Activated naive CD8-positive, alpha-beta T cell treated with anti-CD3 and anti-CD28 coated beads, Interleukin-2, amount 50 U/mL, for 24 hours (primary cell): ENCODE measurements around the gene SLC26A9.

Source experiments
- ATAC-seq: fragments of 150-1000 bp; cut with Tn5 transposase; one replicate; pipeline ENCODE4 v1.10.0; 2021
- DNase-seq: peaks from one replicate; pipeline ENCODE4 v3.0.0; 2021
- H3K27ac Mint-ChIP-seq: one replicate; pipeline ENCODE4 v1.8.0; 2021; ENCODE audit warnings: mild to moderate bottlenecking, mixed read lengths
- H3K27me3 Mint-ChIP-seq: one replicate; pipeline ENCODE4 v1.8.0; 2021; ENCODE audit warnings: mixed read lengths
- H3K36me3 Mint-ChIP-seq: one replicate; pipeline ENCODE4 v1.8.0; 2021; ENCODE audit warnings: low read depth, mixed read lengths
- H3K4me1 Mint-ChIP-seq: one replicate; pipeline ENCODE4 v1.8.0; 2021; ENCODE audit warnings: mixed read lengths
- H3K4me3 Mint-ChIP-seq: one replicate; pipeline ENCODE4 v1.8.0; 2021; ENCODE audit warnings: mild to moderate bottlenecking, moderate library complexity, mixed read lengths
- H3K9me3 Mint-ChIP-seq: one replicate; pipeline ENCODE4 v1.8.0; 2021; ENCODE audit warnings: mixed read lengths

SLC26A9 gene

DNA sequence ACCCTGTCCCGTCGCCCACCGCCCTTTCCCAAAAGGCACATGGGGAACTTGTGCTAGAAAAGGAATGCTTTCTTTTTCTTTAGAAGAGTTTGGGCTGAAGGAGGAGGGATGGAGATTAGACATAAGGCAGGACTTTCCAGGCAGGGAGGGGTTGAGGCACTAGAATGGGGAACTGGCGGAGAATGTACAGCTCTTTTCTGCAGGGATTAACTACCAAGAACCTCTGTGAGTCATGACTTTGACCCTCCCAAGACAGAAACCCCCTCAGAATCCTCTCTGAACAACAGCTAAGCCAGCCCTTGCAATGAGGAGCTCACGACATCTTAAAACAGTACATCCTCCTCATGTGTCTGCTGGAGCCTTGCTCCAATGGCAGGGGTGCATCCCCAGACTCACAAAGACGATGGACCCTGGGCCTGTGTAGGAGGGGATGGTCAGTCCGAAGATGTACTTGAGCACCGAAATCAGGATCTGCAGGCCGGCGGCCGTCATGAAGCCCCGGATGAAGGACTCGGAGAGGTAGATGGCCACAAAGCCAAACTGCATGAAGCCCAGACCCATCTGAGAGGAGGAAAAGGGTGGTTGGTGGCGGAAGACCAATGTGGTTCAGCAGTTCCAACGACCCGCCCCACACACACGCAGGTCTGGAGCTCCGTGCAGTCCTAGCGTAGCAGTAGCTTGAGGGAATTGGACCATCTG is 13.6 kb downstream of the SLC26A9 start:
- no peak for ATAC-seq
- H3K4me1 Mint-ChIP-seq, result no peaks in the 10 kb centered on the region
- H3K4me3 Mint-ChIP-seq, result no peak overlapping the region
- no peaks in the 10 kb centered on the region for H3K36me3 Mint-ChIP-seq
- H3K27me3 Mint-ChIP-seq, result peaks cover 5% of the 10 kb centered on the region
- no peak overlapping the region for H3K27ac Mint-ChIP-seq
- H3K9me3 Mint-ChIP-seq, result no peaks in the 10 kb centered on the region
- DNase-seq, result no peak

DNA sequence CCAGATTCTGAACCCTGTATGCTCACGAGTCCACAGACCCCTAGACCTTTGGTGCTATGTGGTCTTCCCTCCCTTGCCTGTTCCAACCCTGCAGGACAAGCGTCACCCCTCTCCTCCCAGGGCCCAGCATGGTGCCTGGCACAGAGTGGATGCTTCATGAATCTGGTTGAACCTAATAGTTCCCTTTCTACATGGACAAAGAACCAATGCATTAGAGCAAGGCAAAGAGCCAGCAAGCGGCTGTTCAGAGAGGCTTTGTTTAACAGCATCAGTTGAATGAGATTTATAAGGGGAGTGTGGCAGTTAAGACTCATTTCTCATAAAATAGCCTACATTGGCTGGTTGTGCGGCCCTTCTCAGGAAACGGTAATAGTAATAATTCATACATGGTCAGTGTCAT is 14.9 kb downstream of the SLC26A9 start:
- ATAC-seq, result no peak
- Mint-ChIP-seq H3K4me3 (no peak overlapping the region), H3K36me3 (no peaks in the 10 kb centered on the region), H3K27me3 (peaks cover 4% of the 10 kb centered on the region), H3K27ac (no peak overlapping the region), H3K4me1 (no peaks in the 10 kb centered on the region), H3K9me3 (no peaks in the 10 kb centered on the region)
- no peak for DNase-seq

DNA sequence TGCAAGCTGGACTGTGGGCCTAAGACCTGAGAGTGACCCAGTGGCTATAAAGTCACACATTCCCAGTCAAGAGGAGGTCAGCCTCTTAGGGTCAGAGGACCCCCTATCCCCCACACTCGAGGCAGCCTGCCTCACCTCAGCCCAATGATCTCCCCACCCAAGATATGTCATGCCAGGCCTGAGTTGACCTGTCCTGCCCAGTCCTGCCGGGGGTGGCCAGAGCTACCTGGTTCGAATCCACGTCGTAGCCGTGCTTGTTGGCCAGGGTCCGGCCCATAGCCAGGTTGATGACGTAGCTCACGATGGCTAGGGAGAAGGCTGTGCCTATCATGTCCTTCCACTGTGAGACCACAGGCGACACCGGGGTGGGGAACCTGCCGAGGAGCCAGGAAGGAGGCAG is 15.6 kb downstream of the SLC26A9 start:
- no peaks in the 10 kb centered on the region for H3K9me3 Mint-ChIP-seq
- no peak overlapping the region for H3K27ac Mint-ChIP-seq
- no peak overlapping the region for H3K4me3 Mint-ChIP-seq
- no peaks in the 10 kb centered on the region for H3K4me1 Mint-ChIP-seq
- ATAC-seq (no peak), DNase-seq (no peak)
- H3K27me3 Mint-ChIP-seq, result peaks cover under 1% of the 10 kb centered on the region
- no peaks in the 10 kb centered on the region for H3K36me3 Mint-ChIP-seq

DNA sequence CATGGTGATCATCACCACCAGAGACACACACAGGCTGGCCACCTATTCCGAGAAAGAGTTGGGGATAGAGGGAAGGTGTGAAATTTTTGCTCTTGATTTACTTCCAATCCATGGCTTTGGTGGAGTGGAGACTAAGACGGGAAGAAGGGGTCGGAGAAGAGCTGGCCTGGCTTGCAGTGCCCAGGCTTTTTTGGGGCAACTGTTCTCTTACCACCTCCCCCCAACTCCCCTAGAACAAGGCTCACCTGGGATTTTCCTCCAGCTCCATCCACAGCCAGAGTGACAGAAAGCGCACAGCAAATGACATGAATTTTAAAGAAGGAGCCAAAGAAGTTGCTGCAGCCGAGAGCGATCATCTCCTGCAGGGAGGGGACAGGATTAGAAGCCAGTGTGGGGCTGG is 16.0 kb downstream of the SLC26A9 start:
- Mint-ChIP-seq H3K4me3 (no peak overlapping the region), H3K36me3 (no peaks in the 10 kb centered on the region), H3K27me3 (no peaks in the 10 kb centered on the region), H3K9me3 (no peaks in the 10 kb centered on the region), H3K27ac (no peak overlapping the region), H3K4me1 (no peaks in the 10 kb centered on the region)
- DNase-seq (no peak), ATAC-seq (no peak)

DNA sequence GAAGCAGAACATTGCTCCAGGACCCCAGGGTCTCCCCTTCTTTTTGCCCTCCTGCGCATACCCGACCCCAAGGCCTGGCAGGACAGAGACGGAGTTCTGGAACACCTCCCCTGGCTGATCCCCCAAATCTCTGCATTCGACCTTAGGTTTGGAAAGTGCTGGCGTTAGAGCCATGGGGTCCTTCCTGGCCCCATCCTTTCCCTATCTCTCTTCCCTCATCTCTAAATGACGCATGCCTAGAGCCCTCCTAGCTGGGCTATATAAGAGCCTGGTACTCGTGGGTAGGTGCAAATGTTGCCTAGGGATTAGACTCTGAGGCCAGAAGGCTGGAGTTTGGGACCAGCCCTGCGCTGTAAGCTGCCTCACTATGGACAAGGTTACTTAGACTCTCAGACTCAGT is 16.6 kb downstream of the SLC26A9 start:
- ATAC-seq (no peak), DNase-seq (no peak)
- no peak overlapping the region for H3K27ac Mint-ChIP-seq
- no peaks in the 10 kb centered on the region for H3K27me3 Mint-ChIP-seq
- H3K36me3 Mint-ChIP-seq, result no peaks in the 10 kb centered on the region
- no peak overlapping the region for H3K4me3 Mint-ChIP-seq
- no peaks in the 10 kb centered on the region for H3K4me1 Mint-ChIP-seq
- H3K9me3 Mint-ChIP-seq, result no peaks in the 10 kb centered on the region

DNA sequence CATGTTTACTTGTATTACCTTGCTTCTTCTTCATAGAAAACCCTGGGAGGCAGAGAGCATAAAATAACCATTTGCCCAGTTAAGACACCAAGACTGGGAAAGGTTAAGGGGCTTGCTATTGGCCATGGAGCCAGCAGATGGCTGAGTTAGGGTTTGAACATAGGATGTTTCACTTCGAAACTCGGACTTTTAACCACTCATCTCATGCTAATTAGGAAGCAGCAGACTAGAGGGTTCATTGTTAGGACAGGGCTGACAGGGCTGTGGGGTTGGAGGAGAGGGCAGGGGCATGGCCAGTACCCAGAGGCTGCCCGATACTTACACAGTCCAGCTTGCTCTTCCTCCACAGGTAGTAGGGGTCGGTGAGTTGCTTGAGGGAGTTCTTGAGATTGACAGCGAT is 17.0 kb downstream of the SLC26A9 start:
- ATAC-seq (no peak), DNase-seq (no peak)
- H3K4me3 Mint-ChIP-seq, result no peak overlapping the region
- H3K9me3 Mint-ChIP-seq, result no peaks in the 10 kb centered on the region
- H3K27me3 Mint-ChIP-seq, result no peaks in the 10 kb centered on the region
- H3K36me3 Mint-ChIP-seq, result no peaks in the 10 kb centered on the region
- no peaks in the 10 kb centered on the region for H3K4me1 Mint-ChIP-seq
- no peak overlapping the region for H3K27ac Mint-ChIP-seq

DNA sequence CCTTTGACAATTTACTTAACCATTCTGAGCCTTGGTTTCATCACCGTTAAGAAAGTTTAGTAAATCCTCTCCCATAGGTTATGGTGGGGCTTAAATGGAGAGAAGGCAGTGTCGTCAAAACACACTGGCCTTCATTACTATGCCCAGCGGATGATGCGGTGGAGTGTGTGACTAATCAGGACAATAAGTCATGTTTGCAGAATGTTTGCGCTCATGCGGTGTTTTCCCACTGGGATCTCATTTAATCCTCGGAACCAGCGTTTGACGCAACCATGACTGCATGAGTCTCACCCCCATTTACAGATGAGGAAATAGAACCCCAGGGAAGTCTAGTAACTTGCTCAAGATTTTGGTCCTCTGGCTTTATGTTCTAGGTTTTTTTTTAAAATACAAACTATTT is 17.5 kb downstream of the SLC26A9 start:
- Mint-ChIP-seq H3K27ac (no peak overlapping the region), H3K36me3 (no peaks in the 10 kb centered on the region), H3K4me3 (no peak overlapping the region), H3K9me3 (no peaks in the 10 kb centered on the region), H3K27me3 (no peaks in the 10 kb centered on the region), H3K4me1 (no peaks in the 10 kb centered on the region)
- DNase-seq (no peak), ATAC-seq (no peak)

DNA sequence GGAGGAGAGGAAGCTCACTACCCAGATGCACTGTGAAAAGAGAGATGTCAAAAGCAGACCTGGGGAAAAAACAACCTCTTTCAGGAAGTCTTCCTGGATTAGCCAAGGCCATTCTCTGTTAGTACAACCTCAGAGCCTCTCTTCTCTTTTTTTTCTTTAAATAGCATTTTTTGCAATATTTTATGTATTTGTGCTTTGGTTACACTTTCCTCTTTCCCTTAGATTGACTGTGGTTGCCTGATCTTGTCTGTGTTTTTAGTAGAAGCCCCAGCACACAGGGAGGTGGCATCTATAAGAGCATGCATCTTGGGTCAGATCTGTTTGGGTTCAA is 18.8 kb downstream of the SLC26A9 start:
- no peak for DNase-seq
- H3K9me3 Mint-ChIP-seq, result no peaks in the 10 kb centered on the region
- no peaks in the 10 kb centered on the region for H3K36me3 Mint-ChIP-seq
- H3K4me3 Mint-ChIP-seq, result no peak overlapping the region
- H3K27ac Mint-ChIP-seq, result no peak overlapping the region
- ATAC-seq, result no peak
- H3K27me3 Mint-ChIP-seq, result peaks cover 3% of the 10 kb centered on the region
- peaks cover 2% of the 10 kb centered on the region for H3K4me1 Mint-ChIP-seq

DNA sequence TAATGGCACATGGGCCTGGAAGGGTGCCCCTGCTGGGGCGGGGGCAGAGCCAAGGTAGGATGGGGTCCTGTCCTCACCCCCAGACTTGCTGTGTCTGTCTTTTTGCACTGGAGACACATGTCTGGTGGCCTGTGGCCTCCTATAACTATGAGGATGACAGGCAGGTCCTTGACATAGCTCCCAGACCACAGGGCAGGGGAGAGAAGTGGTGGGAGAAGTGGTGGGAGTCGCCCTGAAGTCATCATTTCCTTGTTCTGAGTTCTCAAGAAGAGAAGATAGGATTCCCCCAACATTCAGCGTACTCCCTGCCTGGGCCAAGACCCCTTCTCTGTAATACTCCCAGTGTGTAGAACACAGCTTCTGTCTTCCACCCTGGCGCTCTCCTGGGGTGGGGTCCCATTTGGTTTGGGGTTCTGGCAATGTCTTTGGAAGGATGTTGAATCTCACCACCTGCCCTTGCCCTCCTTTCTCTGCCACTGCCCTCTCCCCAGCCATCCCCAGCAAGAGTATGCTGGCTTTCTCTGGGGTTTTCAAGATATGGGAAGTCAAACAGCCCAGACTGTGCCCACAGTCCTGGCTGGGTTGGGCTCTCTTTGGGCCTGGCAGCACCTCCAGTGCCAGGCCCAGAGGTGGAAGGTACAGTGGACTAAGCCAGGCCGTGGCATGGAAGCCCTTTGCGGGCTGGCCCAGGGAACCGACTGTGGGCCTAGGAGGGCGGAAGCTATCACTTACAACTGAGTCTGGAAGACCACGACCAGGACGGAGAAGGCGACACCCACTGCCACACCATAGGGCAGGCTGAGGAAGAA is 19.4 kb downstream of the SLC26A9 start:
- Mint-ChIP-seq H3K27me3 (peaks cover 3% of the 10 kb centered on the region), H3K9me3 (no peaks in the 10 kb centered on the region), H3K27ac (no peak overlapping the region), H3K4me1 (peaks cover 2% of the 10 kb centered on the region), H3K4me3 (no peak overlapping the region), H3K36me3 (no peaks in the 10 kb centered on the region)
- ATAC-seq, result no peak
- DNase-seq, result no peak

DNA sequence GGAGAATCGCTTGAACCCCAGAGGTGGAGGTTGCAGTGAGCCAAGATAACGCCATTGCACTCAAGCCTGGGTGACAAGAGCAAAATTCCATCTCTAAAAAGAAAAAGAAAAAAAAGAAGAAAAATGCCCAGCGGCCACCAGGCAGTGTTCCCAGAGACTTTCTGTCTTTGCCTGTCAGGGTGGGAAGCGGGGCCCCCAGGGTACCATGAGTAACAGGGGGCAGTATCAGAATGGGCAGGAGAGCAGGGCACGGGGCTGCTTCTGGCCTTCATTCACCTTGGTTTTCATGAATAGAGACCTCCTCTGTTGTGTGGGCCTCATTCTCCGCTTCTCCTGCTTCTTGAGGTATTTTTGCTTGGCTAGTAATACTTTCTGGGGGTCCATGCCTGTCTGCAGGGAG is 20.4 kb downstream of the SLC26A9 start:
- peaks cover 2% of the 10 kb centered on the region for H3K4me1 Mint-ChIP-seq
- H3K36me3 Mint-ChIP-seq, result no peaks in the 10 kb centered on the region
- H3K9me3 Mint-ChIP-seq, result no peaks in the 10 kb centered on the region
- H3K4me3 Mint-ChIP-seq, result no peak overlapping the region
- DNase-seq (no peak), ATAC-seq (no peak)
- peaks cover 3% of the 10 kb centered on the region for H3K27me3 Mint-ChIP-seq
- H3K27ac Mint-ChIP-seq, result no peak overlapping the region

DNA sequence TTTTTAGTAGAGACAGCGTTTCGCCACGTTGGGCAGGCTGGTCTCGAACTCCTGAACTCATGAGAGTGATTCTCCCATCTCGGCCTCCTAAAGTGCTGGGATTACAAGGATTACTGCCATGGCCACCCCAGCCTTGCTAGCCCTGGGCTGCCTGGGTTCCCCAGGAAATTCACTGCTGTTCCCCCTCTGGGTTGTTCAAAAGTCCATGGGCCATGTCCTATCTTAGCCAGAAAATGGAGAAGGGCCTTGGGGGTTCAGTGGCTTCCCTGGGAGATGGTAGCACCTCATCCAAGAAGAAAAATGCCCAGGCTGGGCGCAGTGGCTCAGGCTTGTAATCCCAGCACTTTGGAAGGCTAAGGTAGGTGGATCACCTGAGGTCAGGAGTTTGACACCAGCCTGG is 20.9 kb downstream of the SLC26A9 start:
- Mint-ChIP-seq H3K27me3 (peaks cover 3% of the 10 kb centered on the region), H3K9me3 (no peaks in the 10 kb centered on the region), H3K36me3 (no peaks in the 10 kb centered on the region), H3K4me1 (peaks cover 2% of the 10 kb centered on the region), H3K27ac (no peak overlapping the region), H3K4me3 (no peak overlapping the region)
- no peak for DNase-seq
- no peak for ATAC-seq

DNA sequence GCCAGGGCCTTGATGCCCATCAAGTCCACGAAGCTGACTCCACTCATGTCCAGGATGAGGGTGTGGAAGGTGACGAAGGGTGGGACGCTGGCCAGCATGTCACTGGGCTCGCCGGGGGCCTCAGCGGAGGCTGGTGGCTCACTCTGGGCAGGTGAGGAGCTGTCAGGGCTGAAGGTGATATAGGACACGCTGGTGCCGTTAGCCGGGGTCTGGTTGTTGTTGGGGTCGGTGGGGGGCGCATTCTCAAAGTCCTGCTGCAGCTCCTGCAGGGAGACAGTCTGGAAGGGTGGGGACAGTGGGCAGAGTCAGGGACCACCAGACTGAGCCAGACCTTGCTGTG is 21.7 kb downstream of the SLC26A9 start:
- H3K4me3 Mint-ChIP-seq, result no peak overlapping the region
- peaks cover 2% of the 10 kb centered on the region for H3K4me1 Mint-ChIP-seq
- no peak for ATAC-seq
- no peaks in the 10 kb centered on the region for H3K9me3 Mint-ChIP-seq
- H3K27ac Mint-ChIP-seq, result no peak overlapping the region
- H3K36me3 Mint-ChIP-seq, result no peaks in the 10 kb centered on the region
- no peak for DNase-seq
- peaks cover 3% of the 10 kb centered on the region for H3K27me3 Mint-ChIP-seq

DNA sequence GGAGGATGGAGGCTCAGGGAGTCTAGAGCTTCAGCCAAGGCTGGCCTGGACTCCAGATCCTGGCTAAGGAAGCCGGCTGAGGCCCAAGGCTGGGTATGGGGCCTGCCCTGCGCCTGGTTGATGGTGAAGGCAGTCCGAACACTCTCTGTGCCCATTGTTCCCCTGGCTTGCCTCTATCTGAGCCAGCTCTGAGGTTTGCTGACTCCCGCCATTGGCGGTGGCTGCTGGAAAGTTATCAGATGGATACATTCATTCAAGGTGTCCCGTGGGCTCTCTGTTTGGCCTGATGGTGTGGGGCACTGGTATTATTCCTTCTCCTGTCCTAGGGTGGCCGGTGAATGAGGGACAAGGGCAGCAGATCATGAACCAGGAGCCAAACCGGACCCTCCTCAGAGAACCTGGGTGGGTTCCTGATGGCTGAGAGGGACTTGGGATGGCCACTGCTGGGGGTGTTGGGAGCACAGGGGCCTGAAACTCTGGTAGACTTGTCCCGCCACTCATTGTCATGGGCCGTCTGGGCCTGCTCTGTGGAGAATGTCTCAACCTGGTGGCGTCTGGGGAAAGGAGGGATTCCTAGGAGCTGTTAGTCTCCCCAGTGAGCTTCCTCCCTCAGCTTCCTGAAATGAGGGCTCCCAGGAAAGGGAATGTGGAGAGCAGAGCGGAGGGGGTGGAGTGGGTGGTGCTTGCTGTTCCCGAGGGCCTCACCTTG is 22.2 kb downstream of the SLC26A9 start:
- H3K36me3 Mint-ChIP-seq, result no peaks in the 10 kb centered on the region

DNA sequence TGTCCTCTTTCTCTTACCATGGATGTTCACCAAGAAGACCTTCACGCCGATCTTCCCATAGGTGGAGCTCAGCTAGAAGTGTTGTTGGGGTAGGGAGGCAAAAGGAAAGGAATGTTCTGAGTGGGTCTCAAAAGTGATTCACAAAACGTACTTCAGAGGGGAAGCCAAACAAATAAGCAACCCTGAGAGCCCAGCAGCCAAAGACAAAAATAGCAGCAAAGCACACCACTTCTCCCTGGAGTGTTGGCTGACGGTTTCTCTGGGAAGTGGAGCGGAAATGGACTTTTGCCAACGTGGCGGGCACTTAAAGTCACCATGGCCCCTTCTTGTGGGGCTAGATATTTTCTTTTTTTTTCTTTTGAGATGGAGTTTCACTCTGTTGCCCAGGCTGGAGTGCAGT is 23.1 kb downstream of the SLC26A9 start:
- Mint-ChIP-seq H3K27me3 (peaks cover 3% of the 10 kb centered on the region), H3K4me1 (peaks cover 2% of the 10 kb centered on the region), H3K4me3 (no peak overlapping the region), H3K36me3 (no peaks in the 10 kb centered on the region), H3K9me3 (no peaks in the 10 kb centered on the region), H3K27ac (no peak overlapping the region)
- no peak for ATAC-seq
- no peak for DNase-seq

More for the DNA sequence above, 22.2 kb downstream of the SLC26A9 start:
- Mint-ChIP-seq H3K4me1 (peaks cover 2% of the 10 kb centered on the region), H3K9me3 (no peaks in the 10 kb centered on the region), H3K4me3 (no peak overlapping the region), H3K27me3 (peaks cover 3% of the 10 kb centered on the region), H3K27ac (no peak overlapping the region)
- ATAC-seq (no peak), DNase-seq (no peak)
